Stimulated activated CD4-positive, alpha-beta T cell treated with anti-CD3 and anti-CD28 coated beads, Interleukin-4, amount 100 ng/mL, for 24 hours (primary cell): Measurements from ENCODE around the gene SFTPA2.
"Not testable (repeated sequence)": the region's sequence is repeated elsewhere in the genome, so short reads cannot be mapped to it uniquely, and the experiment has no call there.

ENCODE experiments used
- DNase-seq: peaks from one replicate; pipeline ENCODE4 v3.0.0-alpha.2; 2020

Gene SFTPA2

GRCh38 chr10:79509934-79510508 lies 50.2 kb downstream of the SFTPA2 start:
- not testable (repeated sequence) for DNase-seq

GRCh38 chr10:79509306-79509933 lies 50.8 kb downstream of the SFTPA2 start:
- not testable (repeated sequence) for DNase-seq

GRCh38 chr10:79508245-79508644 lies 52.0 kb downstream of the SFTPA2 start:
- not testable (repeated sequence) for DNase-seq

GRCh38 chr10:79507440-79508167 lies 52.6 kb downstream of the SFTPA2 start:
- no peak for DNase-seq
